Right renal pelvis (tissue), 4 donors: Measurements from ENCODE around the gene BSDC1. TPM values are rescaled to one million over a fixed set of nuclear protein-coding genes. Genes with fewer than 3 reads are reported as not detected.

Source experiments
- polyA plus RNA-seq, 4 donors: library from polyadenylated mRNA; unstranded; fragments of 120-200 nt; gene quantifications; one replicate each; pipeline ENCODE4 v1.2.1, GENCODE V29; 2013; ENCODE audit not compliant: insufficient read length in 4 of 4

The BSDC1 gene
- polyA plus RNA-seq, 4 donors = 58.6 to 63.3 (median 61.2) TPM

Other genes with a start within 250 kb of the BSDC1 start
- gene TXLNA, start 214.8 kb downstream of the BSDC1 start, polyA plus RNA-seq = 10 to 100 TPM; 41.6 to 48.3 (median 45.7) TPM
- 10 to 100 TPM; 20.6 to 26.3 (median 22.2) TPM for gene CCDC28B, start 193.8 kb downstream of the BSDC1 start, polyA plus RNA-seq
- 1 to 10 TPM; 7.3 to 7.9 (median 7.8) TPM for gene IQCC, start 188.8 kb downstream of the BSDC1 start, polyA plus RNA-seq
- under 1 TPM; 0.62 to 0.96 (median 0.72) TPM for gene DCDC2B, start 185.4 kb downstream of the BSDC1 start, polyA plus RNA-seq
- gene TMEM234, start 172.1 kb downstream of the BSDC1 start, polyA plus RNA-seq = 10 to 100 TPM; 21.0 to 24.4 (median 23.3) TPM
- gene EIF3I, start 172.0 kb downstream of the BSDC1 start, polyA plus RNA-seq = 100 to 1,000 TPM; 173 to 190 (median 177) TPM
- 10 to 100 TPM in 3 of 4 donors, 1 to 10 TPM in 1; 8.4 to 11.1 (median 10.7) TPM for gene FAM167B, start 147.2 kb downstream of the BSDC1 start, polyA plus RNA-seq
- 1 to 10 TPM; 4.2 to 6.7 (median 5.2) TPM for gene LCK, start 143.2 kb downstream of the BSDC1 start, polyA plus RNA-seq
- 100 to 1,000 TPM; 162 to 193 (median 179) TPM for gene HDAC1, start 102.4 kb downstream of the BSDC1 start, polyA plus RNA-seq
- gene MARCKSL1, start 58.2 kb downstream of the BSDC1 start, polyA plus RNA-seq = 100 to 1,000 TPM; 443 to 517 (median 479) TPM
- 1 to 10 TPM; 3.0 to 7.2 (median 6.6) TPM for gene FAM229A, start 32.0 kb downstream of the BSDC1 start, polyA plus RNA-seq
- gene TSSK3, start 31.9 kb downstream of the BSDC1 start, polyA plus RNA-seq = 1 to 10 TPM; 2.0 to 4.3 (median 3.0) TPM
- 1 to 10 TPM in 3 of 4 donors, under 1 TPM in 1; 0.95 to 1.5 (median 1.1) TPM for gene ZBTB8B, start 70.6 kb upstream of the BSDC1 start, polyA plus RNA-seq
- 10 to 100 TPM; 15.5 to 20.2 (median 18.4) TPM for gene ZBTB8A, start 145.0 kb upstream of the BSDC1 start, polyA plus RNA-seq